ENCODE measurements around the gene WRNIP1.

The WRNIP1 gene

GRCh38 chr6:2753110-2753489 lies 12.1 kb upstream of the WRNIP1 start:
- intact Hi-C loops (cut with DNase I; ENCODE audit: low total_unique reads) = loop anchor here (5.0 kb wide), 1 partner anchor 1156 kb away; no protein-coding TSS in a partner anchor
- Histone ChIP-seq H3K4me1 (peaks cover 0 to 35% (median 4%) of the 10 kb centered on the region in 4 donors), H3K27me3 (no peaks in the 10 kb centered on the region), H3K9me3 (no peaks in the 10 kb centered on the region), H3K4me3 (no peak overlapping the region), H3K27ac (no peak overlapping the region), H3K36me3 (no peaks in the 10 kb centered on the region)
- DNase-seq = no peak
- TF ChIP-seq CTCF (IDR thresholded peaks at IDR 0.05) = no peak

- intact Hi-C loops (cut with DNase I; ENCODE audit: low total_unique reads) = loop anchor here (5.0 kb wide), 1 partner anchor 1156 kb away; no protein-coding TSS in a partner anchor
- no peak for TF ChIP-seq CTCF (IDR thresholded peaks at IDR 0.05)
Observed at GRCh38 chr6:2753743-2754142, 11.4 kb upstream of the WRNIP1 start.

GRCh38 chr6:2754393-2754792 lies 10.8 kb upstream of the WRNIP1 start:
- H3K27me3 ChIP-seq = no peaks in the 10 kb centered on the region
- no peaks in the 10 kb centered on the region for H3K9me3 ChIP-seq
- TF ChIP-seq CTCF (IDR thresholded peaks at IDR 0.05) = no peak
- no peak for DNase-seq
- intact Hi-C loops (cut with DNase I; ENCODE audit: low total_unique reads) = loop anchor here (5.0 kb wide), 1 partner anchor 1157 kb away; no protein-coding TSS in a partner anchor
- H3K4me1 ChIP-seq = peaks cover 0 to 36% (median 4%) of the 10 kb centered on the region in 4 donors
- no peak overlapping the region for H3K27ac ChIP-seq
- no peaks in the 10 kb centered on the region for H3K36me3 ChIP-seq
- no peak overlapping the region for H3K4me3 ChIP-seq

More at GRCh38 chr6:2753743-2754142, 11.4 kb upstream of the WRNIP1 start:
- no peaks in the 10 kb centered on the region for H3K27me3 ChIP-seq
- no peak overlapping the region for H3K27ac ChIP-seq
- H3K4me3 ChIP-seq = no peak overlapping the region
- peaks cover 0 to 36% (median 4%) of the 10 kb centered on the region in 4 donors for H3K4me1 ChIP-seq
- no peak for DNase-seq
- H3K36me3 ChIP-seq = no peaks in the 10 kb centered on the region
- no peaks in the 10 kb centered on the region for H3K9me3 ChIP-seq

- no peak for DNase-seq
- intact Hi-C loops (cut with DNase I; ENCODE audit: low total_unique reads) = loop anchor here (5.0 kb wide), 1 partner anchor 1158 kb away; no protein-coding TSS in a partner anchor
- no peak overlapping the region for H3K27ac ChIP-seq
Observed at GRCh38 chr6:2754911-2755310, 10.3 kb upstream of the WRNIP1 start.

GRCh38 chr6:2755456-2755855 lies 9.7 kb upstream of the WRNIP1 start:
- DNase-seq = no peak
- no peak overlapping the region for H3K4me3 ChIP-seq
- no peaks in the 10 kb centered on the region for H3K27me3 ChIP-seq
- intact Hi-C loops (cut with DNase I; ENCODE audit: low total_unique reads) = no loop called here
- H3K4me1 ChIP-seq = peaks cover 0 to 31% (median 4%) of the 10 kb centered on the region in 4 donors
- H3K9me3 ChIP-seq = no peaks in the 10 kb centered on the region
- H3K27ac ChIP-seq = no peak overlapping the region
- TF ChIP-seq CTCF (IDR thresholded peaks at IDR 0.05) = no peak
- H3K36me3 ChIP-seq = no peaks in the 10 kb centered on the region

More at GRCh38 chr6:2754911-2755310, 10.3 kb upstream of the WRNIP1 start:
- no peaks in the 10 kb centered on the region for H3K9me3 ChIP-seq
- H3K36me3 ChIP-seq = no peaks in the 10 kb centered on the region
- peaks cover 0 to 31% (median 4%) of the 10 kb centered on the region in 4 donors for H3K4me1 ChIP-seq
- no peak for TF ChIP-seq CTCF (IDR thresholded peaks at IDR 0.05)
- no peaks in the 10 kb centered on the region for H3K27me3 ChIP-seq
- H3K4me3 ChIP-seq = no peak overlapping the region

- no peaks in the 10 kb centered on the region for H3K9me3 ChIP-seq
- no peaks in the 10 kb centered on the region for H3K27me3 ChIP-seq
- DNase-seq = no peak
- H3K4me3 ChIP-seq = no peak overlapping the region
- TF ChIP-seq CTCF (IDR thresholded peaks at IDR 0.05) = no peak
- no peaks in the 10 kb centered on the region for H3K36me3 ChIP-seq
- H3K27ac ChIP-seq = peak overlapping the region in 1 of 2 donors; percentile 36
- intact Hi-C loops (cut with DNase I; ENCODE audit: low total_unique reads) = no loop called here
- H3K4me1 ChIP-seq = peaks cover 0 to 31% (median 4%) of the 10 kb centered on the region in 4 donors
Observed at GRCh38 chr6:2756241-2756640, 9.0 kb upstream of the WRNIP1 start.

Measured in tibial artery (tissue), 4 donors.